WTC11 (cell line): Measurements from ENCODE around the gene BBOX1. TPM values are rescaled to one million over a fixed set of nuclear protein-coding genes. Genes with fewer than 3 reads are reported as not detected.
"Not testable (repeated sequence)": the region's sequence is repeated elsewhere in the genome, so short reads cannot be mapped to it uniquely, and the experiment has no call there.

Experiments
- ATAC-seq: fragments of 200-7000 bp; cut with Tn5 transposase; 2 replicates; pipeline ENCODE4 v1.10.0; 2021; ENCODE audit warnings: mild to moderate bottlenecking, moderate library complexity
- CTCF ChIA-PET: fragments of 300-600 bp; sonication (Branson Sonifier 250); formaldehyde crosslinking; loops from one replicate; lab custom pipeline; 2021; ENCODE audit warnings: antibody characterized with exemption; lab: Charles Lee
- POLR2A ChIA-PET: fragments of 350-600 bp; sonication (Branson Sonifier 250); formaldehyde crosslinking; loops from one replicate; lab custom pipeline; 2021; ENCODE audit warnings: antibody characterized with exemption; lab: Charles Lee
- DNase-seq: peaks from one replicate; pipeline ENCODE4 v3.0.0; 2021; ENCODE audit warnings: low spot score
- H3K27ac Mint-ChIP-seq: 2 replicates; pipeline ENCODE4 v1.8.0; 2021; ENCODE audit warnings: mixed read lengths
- H3K27me3 Mint-ChIP-seq: 2 replicates; pipeline ENCODE4 v1.8.0; 2021; ENCODE audit warnings: low read depth, mild to moderate bottlenecking, moderate library complexity, mixed read lengths
- H3K36me3 Mint-ChIP-seq: 2 replicates; pipeline ENCODE4 v1.8.0; 2021; ENCODE audit warnings: mixed read lengths
- H3K4me1 Mint-ChIP-seq: 2 replicates; pipeline ENCODE4 v1.8.0; 2022; ENCODE audit warnings: mixed read lengths
- H3K4me3 Mint-ChIP-seq: 2 replicates; pipeline ENCODE4 v1.8.0; 2021; ENCODE audit warnings: mild to moderate bottlenecking, moderate library complexity, mixed read lengths
- H3K9me3 Mint-ChIP-seq: 2 replicates; pipeline ENCODE4 v1.8.0; 2021; ENCODE audit warnings: mixed read lengths
- CBFB ChIP-seq: sonication (generic); formaldehyde crosslinking; IDR thresholded peaks from 2 replicates; pipeline ENCODE4 v1.8.1; 2022; ENCODE audit warnings: mild to moderate bottlenecking, low read depth, missing genetic modification reagents
- E2F5 ChIP-seq: sonication (generic); formaldehyde crosslinking; IDR thresholded peaks from 2 replicates; pipeline ENCODE4 v1.8.1; 2022; ENCODE audit warnings: mild to moderate bottlenecking, moderate library complexity, missing genetic modification reagents
- ETV6 ChIP-seq: sonication (generic); formaldehyde crosslinking; IDR thresholded peaks from 2 replicates; pipeline ENCODE4 v1.8.1; 2022; ENCODE audit warnings: mild to moderate bottlenecking, missing genetic modification reagents
- GABPB1 ChIP-seq: sonication (generic); formaldehyde crosslinking; IDR thresholded peaks from 2 replicates; pipeline ENCODE4 v1.8.1; 2023; ENCODE audit warnings: mild to moderate bottlenecking, missing genetic modification reagents
- ZNF121 ChIP-seq: sonication (generic); formaldehyde crosslinking; IDR thresholded peaks from 2 replicates; pipeline ENCODE4 v1.8.0; 2023; ENCODE audit warnings: missing genetic modification reagents
- total RNA-seq: library from RNA; stranded (reverse); gene quantifications from 3 replicates; pipeline ENCODE4 v1.2.3, GENCODE V29; 2021
- TF ChIP-seq, protein P1 (sequence below): fragments of 250-450 bp; sonication (Bioruptor Pico); IDR thresholded peaks from 2 replicates; pipeline ENCODE4 v2.1.2; 2022; ENCODE audit warnings: mild to moderate bottlenecking, moderate library complexity
- TF ChIP-seq, protein P2 (sequence below): sonication (generic); formaldehyde crosslinking; IDR thresholded peaks from 2 replicates; pipeline ENCODE4 v1.8.0; 2023; ENCODE audit warnings: missing genetic modification reagents, mild to moderate bottlenecking, borderline replicate concordance
- TF ChIP-seq, protein P3 (sequence below): sonication (generic); formaldehyde crosslinking; IDR thresholded peaks from 2 replicates; pipeline ENCODE4 v1.8.1; 2022; ENCODE audit warnings: low read depth, missing genetic modification reagents, borderline replicate concordance

BBOX1 gene
- total RNA-seq, 1 experiment from 2014 or later, result not detected

DNA sequence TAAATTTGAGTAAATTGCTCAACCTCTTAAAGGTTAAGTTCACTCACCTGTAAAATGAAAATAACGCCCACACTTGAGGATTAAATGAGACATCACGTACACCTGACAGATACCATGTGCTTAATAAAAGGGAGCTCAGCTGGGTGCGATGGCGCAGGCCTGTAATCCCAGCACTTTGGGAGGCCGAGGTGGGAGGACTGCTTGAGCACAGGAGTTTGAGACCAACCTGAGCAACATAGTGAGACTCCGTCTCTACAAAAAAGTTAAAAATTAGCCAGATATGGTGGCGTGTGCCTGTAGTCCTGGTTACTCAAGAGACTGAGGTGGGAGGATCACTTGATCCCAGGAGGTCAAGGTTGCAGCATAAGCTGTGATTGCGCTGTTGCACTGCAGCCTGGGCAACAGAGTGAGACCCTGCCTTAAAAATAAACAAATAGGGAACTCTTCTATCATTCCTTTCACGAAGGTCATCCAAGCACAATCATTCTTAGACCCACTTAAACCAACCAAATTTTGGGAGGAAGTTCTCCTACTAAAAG lies 134.1 kb downstream of the BBOX1 start:
- DNase-seq (no peak), ATAC-seq (no peak)
- Mint-ChIP-seq H3K9me3 (no peaks in the 10 kb centered on the region), H3K27me3 (no peaks in the 10 kb centered on the region; the same call in 1 of the 2 replicates), H3K4me1 (no peaks in the 10 kb centered on the region), H3K27ac (no peak overlapping the region), H3K4me3 (no peak overlapping the region), H3K36me3 (no peaks in the 10 kb centered on the region)
- ChIA-PET POLR2A (no interaction called here), CTCF (no interaction called here)
- TF ChIP-seq, protein P1, sequence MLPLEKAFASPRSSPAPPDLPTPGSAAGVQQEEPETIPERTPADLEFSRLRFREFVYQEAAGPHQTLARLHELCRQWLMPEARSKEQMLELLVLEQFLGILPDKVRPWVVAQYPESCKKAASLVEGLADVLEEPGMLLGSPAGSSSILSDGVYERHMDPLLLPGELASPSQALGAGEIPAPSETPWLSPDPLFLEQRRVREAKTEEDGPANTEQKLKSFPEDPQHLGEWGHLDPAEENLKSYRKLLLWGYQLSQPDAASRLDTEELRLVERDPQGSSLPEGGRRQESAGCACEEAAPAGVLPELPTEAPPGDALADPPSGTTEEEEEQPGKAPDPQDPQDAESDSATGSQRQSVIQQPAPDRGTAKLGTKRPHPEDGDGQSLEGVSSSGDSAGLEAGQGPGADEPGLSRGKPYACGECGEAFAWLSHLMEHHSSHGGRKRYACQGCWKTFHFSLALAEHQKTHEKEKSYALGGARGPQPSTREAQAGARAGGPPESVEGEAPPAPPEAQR (CRISPR knock-in tag), result no peak
- TF ChIP-seq GABPB1 (CRISPR knock-in tag) (0 out of 2 replicates have a peak, but pooled peaks have one; percentile 26), CBFB (CRISPR knock-in tag) (no peak), ETV6 (CRISPR knock-in tag) (no peak), E2F5 (CRISPR knock-in tag) (no peak), ZNF121 (CRISPR knock-in tag) (no peak; the same call in 1 of the 2 replicates)
- TF ChIP-seq, protein P2, sequence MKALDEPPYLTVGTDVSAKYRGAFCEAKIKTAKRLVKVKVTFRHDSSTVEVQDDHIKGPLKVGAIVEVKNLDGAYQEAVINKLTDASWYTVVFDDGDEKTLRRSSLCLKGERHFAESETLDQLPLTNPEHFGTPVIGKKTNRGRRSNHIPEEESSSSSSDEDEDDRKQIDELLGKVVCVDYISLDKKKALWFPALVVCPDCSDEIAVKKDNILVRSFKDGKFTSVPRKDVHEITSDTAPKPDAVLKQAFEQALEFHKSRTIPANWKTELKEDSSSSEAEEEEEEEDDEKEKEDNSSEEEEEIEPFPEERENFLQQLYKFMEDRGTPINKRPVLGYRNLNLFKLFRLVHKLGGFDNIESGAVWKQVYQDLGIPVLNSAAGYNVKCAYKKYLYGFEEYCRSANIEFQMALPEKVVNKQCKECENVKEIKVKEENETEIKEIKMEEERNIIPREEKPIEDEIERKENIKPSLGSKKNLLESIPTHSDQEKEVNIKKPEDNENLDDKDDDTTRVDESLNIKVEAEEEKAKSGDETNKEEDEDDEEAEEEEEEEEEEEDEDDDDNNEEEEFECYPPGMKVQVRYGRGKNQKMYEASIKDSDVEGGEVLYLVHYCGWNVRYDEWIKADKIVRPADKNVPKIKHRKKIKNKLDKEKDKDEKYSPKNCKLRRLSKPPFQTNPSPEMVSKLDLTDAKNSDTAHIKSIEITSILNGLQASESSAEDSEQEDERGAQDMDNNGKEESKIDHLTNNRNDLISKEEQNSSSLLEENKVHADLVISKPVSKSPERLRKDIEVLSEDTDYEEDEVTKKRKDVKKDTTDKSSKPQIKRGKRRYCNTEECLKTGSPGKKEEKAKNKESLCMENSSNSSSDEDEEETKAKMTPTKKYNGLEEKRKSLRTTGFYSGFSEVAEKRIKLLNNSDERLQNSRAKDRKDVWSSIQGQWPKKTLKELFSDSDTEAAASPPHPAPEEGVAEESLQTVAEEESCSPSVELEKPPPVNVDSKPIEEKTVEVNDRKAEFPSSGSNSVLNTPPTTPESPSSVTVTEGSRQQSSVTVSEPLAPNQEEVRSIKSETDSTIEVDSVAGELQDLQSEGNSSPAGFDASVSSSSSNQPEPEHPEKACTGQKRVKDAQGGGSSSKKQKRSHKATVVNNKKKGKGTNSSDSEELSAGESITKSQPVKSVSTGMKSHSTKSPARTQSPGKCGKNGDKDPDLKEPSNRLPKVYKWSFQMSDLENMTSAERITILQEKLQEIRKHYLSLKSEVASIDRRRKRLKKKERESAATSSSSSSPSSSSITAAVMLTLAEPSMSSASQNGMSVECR, result no peak
- TF ChIP-seq, protein P3, sequence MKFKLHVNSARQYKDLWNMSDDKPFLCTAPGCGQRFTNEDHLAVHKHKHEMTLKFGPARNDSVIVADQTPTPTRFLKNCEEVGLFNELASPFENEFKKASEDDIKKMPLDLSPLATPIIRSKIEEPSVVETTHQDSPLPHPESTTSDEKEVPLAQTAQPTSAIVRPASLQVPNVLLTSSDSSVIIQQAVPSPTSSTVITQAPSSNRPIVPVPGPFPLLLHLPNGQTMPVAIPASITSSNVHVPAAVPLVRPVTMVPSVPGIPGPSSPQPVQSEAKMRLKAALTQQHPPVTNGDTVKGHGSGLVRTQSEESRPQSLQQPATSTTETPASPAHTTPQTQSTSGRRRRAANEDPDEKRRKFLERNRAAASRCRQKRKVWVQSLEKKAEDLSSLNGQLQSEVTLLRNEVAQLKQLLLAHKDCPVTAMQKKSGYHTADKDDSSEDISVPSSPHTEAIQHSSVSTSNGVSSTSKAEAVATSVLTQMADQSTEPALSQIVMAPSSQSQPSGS (CRISPR knock-in tag), result no peak

DNA sequence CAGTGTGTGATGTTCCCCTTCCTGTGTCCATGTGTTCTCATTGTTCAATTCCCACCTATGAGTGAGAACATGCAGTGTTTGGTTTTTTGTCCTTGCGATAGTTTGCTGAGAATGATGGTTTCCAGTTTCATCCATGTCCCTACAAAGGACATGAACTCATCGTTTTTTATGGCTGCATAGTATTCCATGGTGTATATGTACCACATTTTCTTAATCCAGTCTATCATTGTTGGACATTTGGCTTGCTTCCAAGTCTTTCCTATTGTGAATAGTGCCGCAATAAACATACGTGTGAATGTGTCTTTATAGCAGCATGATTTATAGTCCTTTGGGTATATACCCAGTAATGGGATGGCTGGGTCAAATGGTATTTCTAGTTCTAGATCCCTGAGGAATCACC lies 134.9 kb downstream of the BBOX1 start:
- not testable (repeated sequence) for ATAC-seq

More for the DNA sequence above, 134.9 kb downstream of the BBOX1 start:
- DNase-seq, H3K36me3 Mint-ChIP-seq, H3K27ac Mint-ChIP-seq, CTCF ChIA-PET, H3K27me3 Mint-ChIP-seq, H3K4me3 Mint-ChIP-seq, H3K4me1 Mint-ChIP-seq, POLR2A ChIA-PET, H3K9me3 Mint-ChIP-seq: not testable (repeated sequence)

Other genes starting within 250 kb of the BBOX1 start
- gene FIBIN, start 46.7 kb upstream of the BBOX1 start, total RNA-seq, result 0.34 to 0.48 TPM (median 0.37 TPM) in 3 replicates